ENCODE data around the gene OR51B4. TPM values are rescaled to one million over a fixed set of nuclear protein-coding genes. Genes with fewer than 3 reads are reported as not detected.
A peak's percentile ranks its signal among the peaks of the same experiment; 100 is the strongest.

OR51B4 gene
- total and polyA plus RNA-seq, 2 experiments from 2014 or later, result not detected

GRCh38 chr11:5282628-5283027 is 19.1 kb downstream of the OR51B4 start:
- Histone ChIP-seq H3K9me2 (ENCODE audit: insufficient read depth) (no peaks in the 10 kb centered on the region), H3K27me3 (replicated peaks; ENCODE audit: insufficient read depth) (no peaks in the 10 kb centered on the region), H3K27ac (no peak overlapping the region), H3K4me1 (ENCODE audit: insufficient read depth) (peaks cover 16% of the 10 kb centered on the region), H4K20me1 (ENCODE audit: insufficient read depth) (no peaks in the 10 kb centered on the region), H3K4me3 (no peak overlapping the region), H3F3A (ENCODE audit: insufficient read depth) (peaks cover 14% of the 10 kb centered on the region; the same call in 1 of the 2 replicates), H3K36me3 (ENCODE audit: low read depth) (no peaks in the 10 kb centered on the region), H3K9me3 (ENCODE audit: low read depth) (no peaks in the 10 kb centered on the region), H3K79me2 (ENCODE audit: insufficient read depth) (no peaks in the 10 kb centered on the region), H2AFZ (no peak overlapping the region), H3K4me2 (ENCODE audit: unreplicated experiment) (no peak overlapping the region), H3K9ac (no peak overlapping the region)
- DNase-seq, result no peak
- 93 to 98% methylated on average over 2 of the region's 2 CpGs for WGBS, 2 experiments (ENCODE audit: low coverage in 1 of 2, low lambda C conversion rate in 2 of 2, missing lambda C conversion rate in 2 of 2)
- TF ChIP-seq EZH2phosphoT487 (IDR thresholded peaks at IDR 0.05; ENCODE audit: insufficient read depth, low read depth) (no peak), EZH2 (IDR thresholded peaks at IDR 0.05; ENCODE audit: insufficient read depth, poor library complexity, severe bottlenecking) (no peak)
- in situ Hi-C loops (cut with MboI), result no loop called here

- Histone ChIP-seq H2AFZ (no peak overlapping the region), H3K27me3 (replicated peaks; ENCODE audit: insufficient read depth) (no peaks in the 10 kb centered on the region), H3K4me1 (ENCODE audit: insufficient read depth) (peaks cover 15% of the 10 kb centered on the region), H3K4me2 (ENCODE audit: unreplicated experiment) (no peak overlapping the region), H3K79me2 (ENCODE audit: insufficient read depth) (no peaks in the 10 kb centered on the region), H3K9me3 (ENCODE audit: low read depth) (no peaks in the 10 kb centered on the region), H3K36me3 (ENCODE audit: low read depth) (no peaks in the 10 kb centered on the region), H3K9ac (no peak overlapping the region), H3F3A (ENCODE audit: insufficient read depth) (peaks cover 14% of the 10 kb centered on the region; the same call in 1 of the 2 replicates), H3K27ac (no peak overlapping the region), H3K4me3 (no peak overlapping the region), H3K9me2 (ENCODE audit: insufficient read depth) (no peaks in the 10 kb centered on the region), H4K20me1 (ENCODE audit: insufficient read depth) (no peaks in the 10 kb centered on the region)
- in situ Hi-C loops (cut with MboI), result no loop called here
- no peak for DNase-seq
- TF ChIP-seq EZH2phosphoT487 (IDR thresholded peaks at IDR 0.05; ENCODE audit: insufficient read depth, low read depth) (no peak), EZH2 (IDR thresholded peaks at IDR 0.05; ENCODE audit: insufficient read depth, poor library complexity, severe bottlenecking) (no peak)
These were observed 20.1 kb downstream of the OR51B4 start for GRCh38 chr11:5281596-5281995.

- Histone ChIP-seq H3K4me1 (ENCODE audit: insufficient read depth) (peaks cover 15% of the 10 kb centered on the region), H3K9me3 (ENCODE audit: low read depth) (no peaks in the 10 kb centered on the region), H3K4me2 (ENCODE audit: unreplicated experiment) (peak overlapping the region; percentile 26), H3K27me3 (replicated peaks; ENCODE audit: insufficient read depth) (no peaks in the 10 kb centered on the region), H3K79me2 (ENCODE audit: insufficient read depth) (no peaks in the 10 kb centered on the region), H3K36me3 (ENCODE audit: low read depth) (no peaks in the 10 kb centered on the region), H4K20me1 (ENCODE audit: insufficient read depth) (no peaks in the 10 kb centered on the region), H3F3A (ENCODE audit: insufficient read depth) (peaks cover 14% of the 10 kb centered on the region; the same call in 1 of the 2 replicates), H3K9ac (no peak overlapping the region), H3K27ac (peak overlapping the region; percentile 20; the same call in 1 of the 2 replicates), H3K9me2 (ENCODE audit: insufficient read depth) (no peaks in the 10 kb centered on the region), H3K4me3 (no peak overlapping the region), H2AFZ (no peak overlapping the region)
- TF ChIP-seq EZH2phosphoT487 (IDR thresholded peaks at IDR 0.05; ENCODE audit: insufficient read depth, low read depth) (no peak), EZH2 (IDR thresholded peaks at IDR 0.05; ENCODE audit: insufficient read depth, poor library complexity, severe bottlenecking) (no peak)
- DNase-seq, result peak; percentile 98
- 0% methylated on average over 3 of the region's 3 CpGs for WGBS, 2 experiments (ENCODE audit: low coverage in 1 of 2, low lambda C conversion rate in 2 of 2, missing lambda C conversion rate in 2 of 2)
- in situ Hi-C loops (cut with MboI), result no loop called here
These were observed 21.1 kb downstream of the OR51B4 start for GRCh38 chr11:5280582-5281102.

- 94 to 96% methylated on average over 4 of the region's 4 CpGs for WGBS, 2 experiments (ENCODE audit: low coverage in 1 of 2, low lambda C conversion rate in 2 of 2, missing lambda C conversion rate in 2 of 2)
- no peak overlapping the region for H3K4me2 ChIP-seq (ENCODE audit: unreplicated experiment)
- no peak for DNase-seq
- H3K27ac ChIP-seq, result 0 out of 2 replicates have a peak overlapping the region, but pooled peaks have one; percentile 12
- TF ChIP-seq EZH2phosphoT487 (IDR thresholded peaks at IDR 0.05; ENCODE audit: insufficient read depth, low read depth) (no peak), EZH2 (IDR thresholded peaks at IDR 0.05; ENCODE audit: insufficient read depth, poor library complexity, severe bottlenecking) (no peak)
- peak overlapping the region; percentile 67 for H2AFZ ChIP-seq
- H3F3A ChIP-seq (ENCODE audit: insufficient read depth), result peaks cover 14% of the 10 kb centered on the region; the same call in 1 of the 2 replicates
- H4K20me1 ChIP-seq (ENCODE audit: insufficient read depth), result no peaks in the 10 kb centered on the region
- H3K4me1 ChIP-seq (ENCODE audit: insufficient read depth), result peaks cover 15% of the 10 kb centered on the region
- H3K4me3 ChIP-seq, result no peak overlapping the region
- H3K9me3 ChIP-seq (ENCODE audit: low read depth), result no peaks in the 10 kb centered on the region
- in situ Hi-C loops (cut with MboI), result no loop called here
- H3K9ac ChIP-seq, result no peak overlapping the region
- no peaks in the 10 kb centered on the region for H3K79me2 ChIP-seq (ENCODE audit: insufficient read depth)
- no peaks in the 10 kb centered on the region for H3K36me3 ChIP-seq (ENCODE audit: low read depth)
- no peaks in the 10 kb centered on the region for H3K9me2 ChIP-seq (ENCODE audit: insufficient read depth)
- H3K27me3 ChIP-seq (replicated peaks; ENCODE audit: insufficient read depth), result no peaks in the 10 kb centered on the region
These were observed 22.2 kb downstream of the OR51B4 start for GRCh38 chr11:5279471-5280090.

All from GM23248 (cell line).